Measurements from ENCODE around the gene ASTL.

DNA sequence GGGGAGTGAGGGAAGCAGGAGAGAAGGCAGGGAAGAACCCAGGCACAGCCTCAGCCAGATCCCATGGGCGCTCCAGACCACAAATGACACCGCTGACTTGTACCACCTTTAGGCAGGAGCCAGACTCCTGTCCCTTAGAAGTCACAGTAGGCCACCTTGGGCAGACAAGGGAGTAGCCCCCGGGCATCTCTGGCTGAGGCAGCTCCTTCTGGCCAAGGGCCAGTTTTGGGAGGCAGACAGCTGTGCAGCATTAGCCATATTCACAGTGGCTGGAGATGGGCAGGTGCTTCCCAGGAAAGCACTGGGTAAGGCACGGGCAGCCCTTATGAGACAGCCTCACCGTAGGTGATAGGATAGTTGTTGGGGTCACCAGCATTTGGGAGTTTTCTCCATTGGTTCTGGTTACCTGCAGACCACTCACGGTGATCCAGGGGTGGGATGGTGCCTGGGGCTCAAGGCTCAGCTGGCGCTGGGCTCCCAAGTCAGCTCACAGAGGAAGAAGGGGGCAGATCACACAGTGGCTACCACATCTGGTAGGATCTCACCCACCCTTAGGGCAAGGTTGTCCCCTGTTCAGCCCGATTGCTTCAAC is 2.1 kb downstream of the ASTL start:
- no peak for TF ChIP-seq CTCF (IDR thresholded peaks at IDR 0.05)
- no peak for TF ChIP-seq POLR2A (IDR thresholded peaks at IDR 0.05)
- no peak for TF ChIP-seq POLR2AphosphoS5 (IDR thresholded peaks at IDR 0.05)
